Measurements from ENCODE around the gene COL5A3.

DNA sequence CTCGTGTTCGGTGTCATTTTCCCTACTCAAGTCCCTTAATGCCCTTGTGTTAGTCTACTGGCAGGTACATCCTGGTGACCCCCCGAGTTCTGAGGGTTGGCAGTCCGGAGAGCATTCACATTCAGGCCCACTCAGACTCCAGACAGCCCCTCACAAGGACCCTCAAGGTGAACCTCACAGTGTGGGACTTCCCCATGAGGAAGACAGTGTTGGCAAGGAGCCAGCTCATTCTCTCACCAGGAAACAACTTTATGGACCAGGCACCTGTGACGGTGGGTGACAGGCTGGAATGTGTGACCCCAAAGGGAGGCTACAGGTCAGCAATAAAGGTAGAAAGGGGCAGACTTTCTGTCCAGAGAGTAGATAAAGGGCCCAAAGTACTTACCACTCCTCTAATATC, 27.5 kb upstream of the COL5A3 start:
- TF ChIP-seq, protein P1, sequence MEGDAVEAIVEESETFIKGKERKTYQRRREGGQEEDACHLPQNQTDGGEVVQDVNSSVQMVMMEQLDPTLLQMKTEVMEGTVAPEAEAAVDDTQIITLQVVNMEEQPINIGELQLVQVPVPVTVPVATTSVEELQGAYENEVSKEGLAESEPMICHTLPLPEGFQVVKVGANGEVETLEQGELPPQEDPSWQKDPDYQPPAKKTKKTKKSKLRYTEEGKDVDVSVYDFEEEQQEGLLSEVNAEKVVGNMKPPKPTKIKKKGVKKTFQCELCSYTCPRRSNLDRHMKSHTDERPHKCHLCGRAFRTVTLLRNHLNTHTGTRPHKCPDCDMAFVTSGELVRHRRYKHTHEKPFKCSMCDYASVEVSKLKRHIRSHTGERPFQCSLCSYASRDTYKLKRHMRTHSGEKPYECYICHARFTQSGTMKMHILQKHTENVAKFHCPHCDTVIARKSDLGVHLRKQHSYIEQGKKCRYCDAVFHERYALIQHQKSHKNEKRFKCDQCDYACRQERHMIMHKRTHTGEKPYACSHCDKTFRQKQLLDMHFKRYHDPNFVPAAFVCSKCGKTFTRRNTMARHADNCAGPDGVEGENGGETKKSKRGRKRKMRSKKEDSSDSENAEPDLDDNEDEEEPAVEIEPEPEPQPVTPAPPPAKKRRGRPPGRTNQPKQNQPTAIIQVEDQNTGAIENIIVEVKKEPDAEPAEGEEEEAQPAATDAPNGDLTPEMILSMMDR (IDR thresholded peaks at IDR 0.05; ENCODE audit: insufficient read depth, low read length, poor library complexity, severe bottlenecking) = no peak
- no peak for TF ChIP-seq EZH2phosphoT487 (conservative IDR thresholded peaks at IDR 0.05; ENCODE audit: low read length)

Measured in SU-DHL-6 (cell line).